Upper lobe of right lung (tissue), 1 donor: ENCODE measurements around the gene BET1. TPM values are rescaled to one million over a fixed set of nuclear protein-coding genes. Genes with fewer than 3 reads are reported as not detected.

ENCODE experiments used
- ATAC-seq: fragments of 200-7000 bp; cut with Tn5 transposase; one replicate; pipeline ENCODE4 v1.9.1; 2020; ENCODE audit warnings: mild to moderate bottlenecking, moderate library complexity
- DNase-seq: peaks from one replicate; pipeline ENCODE4 v3.0.0-alpha.2; 2020
- H3K27ac ChIP-seq: fragments of 200-600 bp; one replicate; pipeline ENCODE4 v1.8.0; 2022
- H3K27me3 ChIP-seq: fragments of 200-600 bp; one replicate; pipeline ENCODE4 v1.8.0; 2022; ENCODE audit warnings: mild to moderate bottlenecking
- H3K36me3 ChIP-seq: fragments of 200-600 bp; one replicate; pipeline ENCODE4 v1.8.0; 2022
- H3K4me1 ChIP-seq: fragments of 200-600 bp; one replicate; pipeline ENCODE4 v1.8.0; 2022
- H3K4me3 ChIP-seq: fragments of 200-600 bp; one replicate; pipeline ENCODE4 v1.8.0; 2022; ENCODE audit warnings: mild to moderate bottlenecking
- H3K9me3 ChIP-seq: fragments of 200-600 bp; one replicate; pipeline ENCODE4 v1.8.0; 2022
- intact Hi-C: fragments of 100-400 bp; cut with DNase I; formaldehyde crosslinking; loops from one replicate; pipeline ENCODE4 v1.11.0; 2022
- total RNA-seq: library from RNA; stranded (reverse); fragmentation: NEBNext Ultra II Directional; extraction: Animal tissue kit (Norgen Biotek cat#: 25700); gene quantifications from one replicate; pipeline ENCODE4 v1.2.1, GENCODE V29; 2021
- TF ChIP-seq, protein P1 (sequence below): fragments of 200-600 bp; IDR thresholded peaks from one replicate; pipeline ENCODE4 v1.8.0; 2022; ENCODE audit warnings: antibody characterized with exemption
- donor health status: DM: no; HTN: yes; CAD: no; lungs with severe emphysema.

BET1 gene
- total RNA-seq, 1 donor from 2014 or later = 24.3 TPM

DNA sequence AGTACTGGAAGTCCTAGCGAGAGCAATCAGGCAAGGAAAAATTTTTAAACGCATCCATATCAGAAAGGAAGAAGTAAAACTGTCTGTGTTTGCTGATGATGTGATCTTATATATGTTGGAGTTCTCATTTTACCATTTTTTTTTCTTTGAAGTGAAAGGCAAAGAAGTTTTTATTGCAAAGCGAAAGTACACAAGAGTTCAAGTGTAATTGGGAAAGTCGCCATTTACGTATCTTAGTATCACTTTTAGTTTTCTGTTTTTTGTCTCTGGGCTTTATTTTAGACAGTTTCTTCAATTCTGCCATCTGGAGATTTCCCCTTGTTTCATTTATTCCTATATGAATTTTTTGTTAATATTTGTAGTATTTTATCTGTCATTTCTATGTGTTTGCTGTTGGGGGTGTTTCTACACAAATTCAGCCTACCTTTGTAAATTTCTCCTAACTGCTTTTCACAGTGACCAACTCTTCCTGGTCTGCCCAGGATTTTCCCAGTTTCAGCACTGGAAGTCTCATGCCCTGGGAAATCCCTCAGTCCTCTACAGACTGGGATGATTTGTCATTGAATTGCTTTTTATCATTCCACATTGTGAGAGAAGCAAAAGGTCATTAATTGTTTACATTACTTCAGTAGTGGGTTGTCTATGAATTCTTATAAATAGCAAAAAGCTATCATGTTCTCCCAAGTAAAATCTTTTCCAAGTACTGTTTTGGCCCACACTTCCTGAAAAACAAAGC lies 23.2 kb downstream of the BET1 start:
- H3K36me3 ChIP-seq = no peaks in the 10 kb centered on the region
- intact Hi-C loops = no loop called here

DNA sequence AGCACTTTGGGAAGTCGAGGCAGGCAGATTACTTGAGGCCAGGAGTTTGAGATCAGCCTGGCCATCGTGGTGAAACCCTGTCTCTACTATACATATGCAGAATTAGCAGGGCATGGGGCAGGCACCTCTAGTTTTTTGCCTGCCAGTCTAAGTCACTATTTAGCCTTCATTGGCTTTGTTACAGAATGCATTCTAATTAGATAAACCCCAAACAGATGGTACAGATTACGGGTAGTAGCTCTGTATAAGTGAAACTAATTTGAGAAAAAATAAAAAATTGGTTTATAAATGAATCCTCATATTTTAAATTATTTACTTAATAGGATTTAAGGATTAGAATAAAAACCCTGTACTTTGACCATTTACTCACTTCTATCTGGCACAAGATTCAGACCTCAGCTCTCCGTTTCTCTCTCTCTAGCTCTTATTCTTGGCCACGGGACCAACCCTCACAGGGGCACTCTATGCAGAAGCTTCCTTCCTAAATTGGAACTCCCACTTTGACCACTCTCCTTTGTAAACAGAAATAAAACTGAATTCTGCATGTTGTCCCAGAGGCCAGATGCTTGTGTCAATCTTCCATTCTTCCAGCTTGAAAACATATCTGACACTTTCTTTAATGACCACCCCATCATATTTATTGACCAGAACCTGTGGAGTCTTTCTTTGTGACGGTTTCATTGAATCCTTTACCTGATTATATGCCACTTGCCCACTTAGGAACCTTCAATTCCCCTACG lies 26.8 kb downstream of the BET1 start:
- intact Hi-C loops = no loop called here
- DNase-seq (no peak), ATAC-seq (no peak)
- H3K27ac ChIP-seq = no peak overlapping the region
- no peak overlapping the region for H3K4me3 ChIP-seq
- H3K4me1 ChIP-seq = no peaks in the 10 kb centered on the region
- no peaks in the 10 kb centered on the region for H3K9me3 ChIP-seq
- H3K27me3 ChIP-seq = no peaks in the 10 kb centered on the region
- H3K36me3 ChIP-seq = no peaks in the 10 kb centered on the region
- TF ChIP-seq, protein P1, sequence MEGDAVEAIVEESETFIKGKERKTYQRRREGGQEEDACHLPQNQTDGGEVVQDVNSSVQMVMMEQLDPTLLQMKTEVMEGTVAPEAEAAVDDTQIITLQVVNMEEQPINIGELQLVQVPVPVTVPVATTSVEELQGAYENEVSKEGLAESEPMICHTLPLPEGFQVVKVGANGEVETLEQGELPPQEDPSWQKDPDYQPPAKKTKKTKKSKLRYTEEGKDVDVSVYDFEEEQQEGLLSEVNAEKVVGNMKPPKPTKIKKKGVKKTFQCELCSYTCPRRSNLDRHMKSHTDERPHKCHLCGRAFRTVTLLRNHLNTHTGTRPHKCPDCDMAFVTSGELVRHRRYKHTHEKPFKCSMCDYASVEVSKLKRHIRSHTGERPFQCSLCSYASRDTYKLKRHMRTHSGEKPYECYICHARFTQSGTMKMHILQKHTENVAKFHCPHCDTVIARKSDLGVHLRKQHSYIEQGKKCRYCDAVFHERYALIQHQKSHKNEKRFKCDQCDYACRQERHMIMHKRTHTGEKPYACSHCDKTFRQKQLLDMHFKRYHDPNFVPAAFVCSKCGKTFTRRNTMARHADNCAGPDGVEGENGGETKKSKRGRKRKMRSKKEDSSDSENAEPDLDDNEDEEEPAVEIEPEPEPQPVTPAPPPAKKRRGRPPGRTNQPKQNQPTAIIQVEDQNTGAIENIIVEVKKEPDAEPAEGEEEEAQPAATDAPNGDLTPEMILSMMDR = no peak

More for the DNA sequence above, 23.2 kb downstream of the BET1 start:
- Histone ChIP-seq H3K27ac (no peak overlapping the region), H3K4me1 (no peaks in the 10 kb centered on the region), H3K27me3 (no peaks in the 10 kb centered on the region), H3K9me3 (no peaks in the 10 kb centered on the region), H3K4me3 (no peak overlapping the region)
- TF ChIP-seq, protein P1 = no peak
- DNase-seq = no peak
- ATAC-seq = no peak

DNA sequence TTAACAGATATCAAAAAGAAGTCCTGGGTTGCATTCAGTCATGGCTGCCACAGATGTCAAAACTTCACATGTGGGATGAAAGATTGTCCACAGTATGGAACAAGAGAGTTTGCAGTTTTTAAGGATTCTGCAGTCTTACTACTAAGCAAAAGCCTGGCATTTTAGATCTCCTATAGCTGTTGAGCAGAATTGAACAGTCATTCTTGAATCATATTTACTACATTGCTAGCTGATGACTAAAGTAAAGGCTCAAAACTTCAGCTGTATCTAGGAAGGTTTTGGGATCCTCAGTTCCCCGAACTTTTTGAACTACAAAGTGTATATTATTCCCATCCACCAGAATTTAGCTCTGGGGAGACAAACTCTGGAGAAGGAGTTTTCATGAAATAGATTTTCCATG lies 31.0 kb downstream of the BET1 start:
- DNase-seq (no peak), ATAC-seq (no peak)
- TF ChIP-seq, protein P1 = no peak
- Histone ChIP-seq H3K4me1 (no peaks in the 10 kb centered on the region), H3K27ac (no peak overlapping the region), H3K36me3 (no peaks in the 10 kb centered on the region), H3K27me3 (no peaks in the 10 kb centered on the region), H3K4me3 (no peak overlapping the region), H3K9me3 (no peaks in the 10 kb centered on the region)
- intact Hi-C loops = no loop called here

GRCh38 chr7:93972029-93972725 lies 32.0 kb downstream of the BET1 start:
- intact Hi-C loops = no loop called here
- ATAC-seq (no peak), DNase-seq (no peak)
- Histone ChIP-seq H3K27ac (no peak overlapping the region), H3K27me3 (no peaks in the 10 kb centered on the region), H3K9me3 (no peaks in the 10 kb centered on the region), H3K4me3 (no peak overlapping the region), H3K4me1 (no peaks in the 10 kb centered on the region), H3K36me3 (no peaks in the 10 kb centered on the region)
- TF ChIP-seq, protein P1 = no peak

DNA sequence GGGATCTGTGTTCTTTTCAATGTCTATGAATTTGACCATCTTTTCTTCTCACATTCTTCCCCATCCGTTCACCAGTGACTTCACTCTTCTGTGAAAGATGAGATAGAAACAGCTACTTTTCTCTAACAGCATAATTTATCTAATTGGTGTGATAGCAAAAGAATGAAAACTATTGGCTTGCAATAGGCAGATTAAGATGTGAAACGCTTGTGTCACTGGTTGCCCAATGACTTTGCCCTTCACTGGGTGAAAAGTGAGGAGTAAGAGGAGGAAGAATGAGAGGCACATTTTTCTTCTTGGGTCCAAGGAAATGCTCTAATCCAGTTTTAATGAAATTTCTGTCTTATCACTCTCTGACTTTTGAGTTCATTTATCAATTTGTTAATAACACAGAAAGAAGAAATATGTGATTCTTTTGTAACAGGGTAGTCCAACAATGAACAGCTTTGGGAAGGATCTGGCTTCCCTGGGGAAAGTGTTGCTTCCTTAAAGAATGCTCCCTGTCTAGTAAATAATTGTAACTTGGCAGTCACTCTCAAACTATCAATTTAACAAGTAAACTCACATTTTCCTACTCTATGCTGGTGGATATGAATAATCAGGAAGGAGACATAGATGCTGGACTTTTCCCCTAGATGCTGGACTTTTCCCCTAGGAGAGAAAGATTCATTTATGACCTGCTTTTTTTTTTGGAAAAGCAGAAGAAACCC lies 35.1 kb downstream of the BET1 start:
- H3K4me3 ChIP-seq = no peak overlapping the region
- TF ChIP-seq, protein P1 = no peak
- H3K27me3 ChIP-seq = no peaks in the 10 kb centered on the region
- no peaks in the 10 kb centered on the region for H3K4me1 ChIP-seq
- intact Hi-C loops = no loop called here
- H3K27ac ChIP-seq = no peak overlapping the region
- DNase-seq (no peak), ATAC-seq (no peak)
- H3K9me3 ChIP-seq = no peaks in the 10 kb centered on the region
- no peaks in the 10 kb centered on the region for H3K36me3 ChIP-seq
